Measurements from ENCODE around the gene ENTPD1.

GRCh38 chr10:95867866-95868265 lies 111.9 kb downstream of the ENTPD1 start:
- TF ChIP-seq CTCF (IDR thresholded peaks at IDR 0.05; ENCODE audit: poor library complexity) = no peak
- TF ChIP-seq EZH2phosphoT487 (IDR thresholded peaks at IDR 0.05; ENCODE audit: low read depth, severe bottlenecking, unreplicated experiment) = no peak
- TF ChIP-seq EZH2 (IDR thresholded peaks at IDR 0.05; ENCODE audit: borderline replicate concordance) = no peak

Measured in hepatocyte (in vitro differentiated cells).